Esophagus muscularis mucosa (tissue), 3 donors: Measurements from ENCODE around the gene ROBO1.

Source experiments
- CTCF ChIP-seq, 3 experiments: fragments of 200-600 bp in 2 of 3; fragments of 450-650 bp in 1 of 3; sonication (generic) in 2 of 3; IDR thresholded peaks; one replicate each; pipeline ENCODE4 v1.5.1; 2017 to 2019; ENCODE audit warnings: antibody characterized with exemption in 3 of 3, mild to moderate bottlenecking in 2 of 3, moderate library complexity in 1 of 3
- POLR2A ChIP-seq: fragments of 450-650 bp; IDR thresholded peaks from one replicate; pipeline ENCODE4 v1.6.1; 2017; ENCODE audit warnings: antibody characterized with exemption, moderate library complexity, mild to moderate bottlenecking, low read depth
- POLR2AphosphoS5 ChIP-seq, 2 donors: sonication (generic); formaldehyde crosslinking; IDR thresholded peaks; one replicate each; pipeline ENCODE4 v1.6.1; 2017; ENCODE audit warnings: antibody characterized with exemption in 2 of 2

- TF ChIP-seq POLR2A (no peak), POLR2AphosphoS5 (IDR thresholded peaks at IDR 0.05) (no peak), CTCF (IDR thresholded peaks at IDR 0.05) (no peak)
Observed at GRCh38 chr3:78689378-78689777, 1078.4 kb downstream of the ROBO1 start.
